ENCODE data around the gene SAMD1.

The SAMD1 gene

DNA sequence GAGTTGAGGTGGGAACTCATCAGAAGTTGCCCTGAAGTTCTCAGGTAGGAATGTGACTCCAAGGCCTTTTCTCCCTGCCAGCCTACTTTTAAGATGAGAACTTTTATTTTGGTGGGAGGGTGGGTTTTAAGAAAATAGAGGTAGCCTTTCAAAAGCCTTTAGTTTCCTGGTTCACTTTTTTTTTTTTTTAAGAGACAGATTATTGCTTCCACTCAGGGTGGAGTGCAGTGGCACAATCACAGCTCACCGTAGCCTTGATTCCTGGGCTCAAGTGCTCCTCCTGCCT lies 7.9 kb downstream of the SAMD1 start:
- H3K4me3 ChIP-seq (ENCODE audit: low read depth, low read length): peak overlapping the region; percentile 77; the same call in 1 of the 2 replicates
- no peak for DNase-seq (ENCODE audit: low read depth)
- TF ChIP-seq, protein P1, sequence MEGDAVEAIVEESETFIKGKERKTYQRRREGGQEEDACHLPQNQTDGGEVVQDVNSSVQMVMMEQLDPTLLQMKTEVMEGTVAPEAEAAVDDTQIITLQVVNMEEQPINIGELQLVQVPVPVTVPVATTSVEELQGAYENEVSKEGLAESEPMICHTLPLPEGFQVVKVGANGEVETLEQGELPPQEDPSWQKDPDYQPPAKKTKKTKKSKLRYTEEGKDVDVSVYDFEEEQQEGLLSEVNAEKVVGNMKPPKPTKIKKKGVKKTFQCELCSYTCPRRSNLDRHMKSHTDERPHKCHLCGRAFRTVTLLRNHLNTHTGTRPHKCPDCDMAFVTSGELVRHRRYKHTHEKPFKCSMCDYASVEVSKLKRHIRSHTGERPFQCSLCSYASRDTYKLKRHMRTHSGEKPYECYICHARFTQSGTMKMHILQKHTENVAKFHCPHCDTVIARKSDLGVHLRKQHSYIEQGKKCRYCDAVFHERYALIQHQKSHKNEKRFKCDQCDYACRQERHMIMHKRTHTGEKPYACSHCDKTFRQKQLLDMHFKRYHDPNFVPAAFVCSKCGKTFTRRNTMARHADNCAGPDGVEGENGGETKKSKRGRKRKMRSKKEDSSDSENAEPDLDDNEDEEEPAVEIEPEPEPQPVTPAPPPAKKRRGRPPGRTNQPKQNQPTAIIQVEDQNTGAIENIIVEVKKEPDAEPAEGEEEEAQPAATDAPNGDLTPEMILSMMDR (IDR thresholded peaks at IDR 0.05; ENCODE audit: control insufficient read depth, extremely low read depth, insufficient read depth): no peak

DNA sequence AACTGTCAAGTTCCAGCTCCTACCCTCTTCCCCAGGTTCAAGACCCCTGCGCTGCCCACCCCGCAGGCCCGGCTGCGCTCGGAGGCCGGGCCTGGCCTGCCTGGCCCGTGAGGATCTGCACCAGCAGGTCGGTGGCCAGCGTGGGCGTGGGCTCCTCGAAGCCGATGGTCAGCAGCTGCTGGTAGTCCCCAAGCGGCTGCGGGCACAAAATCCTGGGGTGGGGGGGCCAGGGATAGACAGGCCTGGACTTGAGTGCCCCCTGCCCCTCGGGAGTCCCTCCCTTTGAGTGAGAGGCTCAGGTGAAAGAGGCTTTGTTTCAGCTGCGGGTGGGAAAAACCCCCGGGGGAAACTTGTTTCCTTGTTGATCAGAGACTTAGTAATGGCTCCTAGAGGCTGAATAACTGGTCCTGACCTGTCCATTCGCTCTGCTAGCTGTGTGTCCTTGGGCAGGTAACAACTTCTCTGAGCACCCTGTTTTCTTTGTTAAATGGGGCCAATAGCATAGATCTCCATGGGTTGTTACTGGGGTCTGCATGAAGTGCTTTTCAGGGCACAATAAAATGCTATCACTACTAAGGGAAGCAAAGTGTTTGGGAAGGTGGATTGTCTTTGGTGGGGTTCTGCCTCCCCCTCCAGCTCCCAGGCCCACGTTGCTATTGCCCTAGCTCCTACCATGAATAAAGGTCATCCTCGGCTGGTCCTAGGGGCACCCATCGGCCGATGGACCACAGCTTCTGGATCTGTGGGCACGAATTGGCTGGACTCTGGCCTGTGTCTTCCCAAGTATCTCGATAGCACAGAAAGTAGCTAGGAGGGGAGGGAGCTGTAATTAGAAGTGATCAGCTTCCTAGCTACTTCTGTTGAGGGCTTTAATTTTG lies 8.5 kb downstream of the SAMD1 start:
- H3K4me3 ChIP-seq (ENCODE audit: low read depth, low read length): peak overlapping the region; percentile 77
- TF ChIP-seq, protein P1 (IDR thresholded peaks at IDR 0.05; ENCODE audit: control insufficient read depth, extremely low read depth, insufficient read depth): no peak
- DNase-seq (ENCODE audit: low read depth): no peak

DNA sequence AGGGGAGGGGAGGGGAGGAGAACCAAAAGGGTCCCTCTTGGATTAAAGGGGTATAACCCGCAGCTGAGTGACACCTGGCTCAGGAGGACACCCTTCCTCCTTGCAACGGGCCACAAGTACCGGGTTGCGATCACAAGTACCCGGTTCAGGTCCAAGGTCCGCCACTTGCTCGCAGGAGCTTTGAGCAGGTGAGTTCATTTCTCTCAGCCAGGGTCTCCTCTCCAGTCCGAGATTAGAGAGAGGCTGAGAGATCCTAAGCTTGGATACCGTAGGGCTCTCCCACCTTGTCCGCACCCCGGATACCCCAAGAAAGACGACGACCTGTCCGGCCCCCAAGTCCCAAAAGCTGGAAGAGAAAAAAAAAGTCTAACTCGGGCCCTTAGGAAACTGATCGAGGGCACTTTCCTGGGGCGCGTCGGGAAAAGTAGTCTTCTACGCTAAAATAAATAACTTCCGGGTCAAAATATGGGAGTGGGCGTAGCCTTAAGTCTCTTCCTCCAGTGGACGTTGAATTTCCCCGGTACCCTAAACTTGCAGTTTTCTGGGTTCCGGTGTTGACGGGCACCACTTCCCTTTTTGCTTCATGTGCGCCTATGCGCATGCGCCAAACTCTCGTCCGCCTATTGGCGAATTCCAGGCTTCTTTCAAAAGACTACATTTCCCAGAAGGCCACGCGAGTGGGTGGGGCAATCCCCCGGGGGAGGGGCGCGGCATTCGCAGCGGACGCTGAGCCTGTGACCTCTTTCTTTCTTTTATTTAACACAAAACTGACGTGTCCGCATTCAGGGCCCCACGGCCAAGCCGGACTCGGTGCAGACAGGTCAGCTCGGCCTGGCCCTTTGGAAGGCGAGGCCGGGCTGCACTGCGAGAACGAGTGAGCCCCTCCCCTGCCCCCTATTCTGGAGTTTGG lies 9.4 kb downstream of the SAMD1 start:
- TF ChIP-seq, protein P1 (IDR thresholded peaks at IDR 0.05; ENCODE audit: control insufficient read depth, extremely low read depth, insufficient read depth): no peak
- peak; percentile 99 for DNase-seq (ENCODE audit: low read depth)
- peak overlapping the region; percentile 77 for H3K4me3 ChIP-seq (ENCODE audit: low read depth, low read length)

DNA sequence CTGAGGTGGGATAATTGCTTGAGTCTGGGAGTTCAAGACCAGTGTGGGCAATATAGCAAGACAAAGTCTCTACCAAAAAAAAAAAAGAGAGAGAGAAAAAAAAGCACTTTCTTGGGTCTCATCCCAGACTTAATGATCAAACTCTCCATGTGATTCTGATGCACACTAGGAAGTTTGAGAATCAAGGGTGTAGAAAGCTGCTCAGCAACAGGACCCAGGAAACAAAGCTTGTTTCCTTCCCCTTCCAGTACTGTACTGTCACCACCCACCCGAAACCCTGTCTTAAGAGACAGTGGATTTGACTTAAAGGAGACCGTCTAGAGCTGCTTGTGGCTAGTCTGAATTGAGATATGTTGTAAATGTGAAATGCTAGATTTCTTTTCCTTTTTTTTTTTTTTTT lies 12.1 kb downstream of the SAMD1 start:
- DNase-seq (ENCODE audit: low read depth): no peak
- TF ChIP-seq, protein P1 (IDR thresholded peaks at IDR 0.05; ENCODE audit: control insufficient read depth, extremely low read depth, insufficient read depth): no peak
- no peak overlapping the region for H3K4me3 ChIP-seq (ENCODE audit: low read depth, low read length)

DNA sequence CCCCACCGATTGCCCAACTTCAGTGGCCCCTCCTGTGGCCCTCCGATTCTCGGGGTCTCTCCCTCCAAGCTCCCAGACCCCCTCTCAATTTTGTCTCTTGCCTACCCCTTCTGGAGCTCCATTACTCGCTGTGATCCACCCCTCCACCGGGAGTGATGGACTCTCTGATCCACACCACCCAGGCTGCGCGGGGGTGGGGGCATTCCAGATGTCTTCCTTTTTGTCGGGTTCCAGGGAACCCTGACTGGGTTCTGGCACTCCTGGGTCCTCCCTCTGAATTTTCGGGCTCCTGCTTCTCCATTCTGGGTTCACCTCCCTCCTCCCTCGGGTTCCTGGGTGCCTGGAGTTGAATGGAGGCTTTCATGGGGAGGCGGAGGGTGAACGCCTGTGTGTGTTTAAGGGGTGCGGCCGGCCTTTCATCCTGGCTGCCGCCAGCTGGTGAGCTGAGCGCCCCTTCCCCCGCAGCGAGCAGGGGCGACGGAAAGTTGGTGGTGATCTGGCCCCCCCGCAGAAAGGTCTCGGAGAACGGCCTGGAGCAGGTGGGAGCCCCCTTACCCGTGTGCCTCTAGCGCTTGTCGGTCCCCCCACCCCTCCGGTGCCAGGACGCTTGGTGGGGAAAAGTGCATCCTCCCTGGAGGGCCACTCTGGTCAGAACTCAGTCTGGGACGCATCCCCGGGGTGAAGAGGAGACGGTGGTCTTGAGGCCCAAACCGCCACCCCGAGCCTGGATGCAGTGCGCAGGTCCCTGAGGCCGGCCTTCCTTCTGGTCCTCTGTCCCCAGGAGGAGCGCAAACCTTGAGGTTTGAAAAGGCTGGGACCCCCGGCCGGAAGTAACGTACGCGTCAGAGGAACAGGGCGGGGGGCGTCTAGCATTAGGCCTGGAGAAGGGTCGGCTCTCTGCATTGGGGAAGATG lies 16.4 kb downstream of the SAMD1 start:
- no peak for DNase-seq (ENCODE audit: low read depth)
- TF ChIP-seq, protein P1 (IDR thresholded peaks at IDR 0.05; ENCODE audit: control insufficient read depth, extremely low read depth, insufficient read depth): no peak
- H3K4me3 ChIP-seq (ENCODE audit: low read depth, low read length): peak overlapping the region; percentile 62

DNA sequence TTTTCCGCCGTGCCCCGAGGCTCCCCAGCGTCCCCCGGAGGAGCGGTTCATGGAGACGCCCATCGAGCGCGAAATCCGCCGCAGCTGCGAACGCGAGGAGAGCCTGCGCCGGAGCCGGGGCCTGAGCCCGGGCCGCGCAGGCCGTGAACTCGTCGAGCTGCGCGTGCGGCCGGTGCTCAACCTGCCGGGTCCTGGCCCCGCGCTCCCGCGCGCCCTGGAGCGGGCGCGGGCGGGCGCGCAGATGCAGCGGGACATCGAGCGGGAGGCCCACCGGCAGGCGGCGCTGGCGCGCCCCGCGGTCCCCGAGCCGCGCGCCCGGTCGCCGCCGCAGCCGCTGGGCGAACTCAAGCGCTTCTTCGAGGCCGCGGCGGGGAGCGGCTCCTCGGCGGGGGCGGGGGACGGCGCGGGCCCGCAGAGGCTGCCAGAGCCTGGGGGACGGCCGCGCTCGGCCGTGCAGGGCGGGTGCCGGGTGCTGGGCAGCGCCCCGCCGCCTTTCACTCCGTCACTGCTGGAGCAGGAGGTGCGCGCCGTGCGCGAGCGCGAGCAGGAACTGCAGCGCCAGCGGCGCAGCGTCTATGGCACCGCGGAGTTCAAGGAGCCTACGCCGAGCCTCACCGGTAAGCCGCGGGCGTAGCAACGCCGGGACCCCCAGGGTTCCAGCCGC lies 17.2 kb downstream of the SAMD1 start:
- H3K4me3 ChIP-seq (ENCODE audit: low read depth, low read length): peak overlapping the region; percentile 62
- peak; percentile 47 for DNase-seq (ENCODE audit: low read depth)
- TF ChIP-seq, protein P1 (IDR thresholded peaks at IDR 0.05; ENCODE audit: control insufficient read depth, extremely low read depth, insufficient read depth): peak; percentile 76
